K562 (cell line): ENCODE measurements around the gene ZNF280C. TPM values are rescaled to one million over a fixed set of nuclear protein-coding genes. Genes with fewer than 3 reads are reported as not detected.

Experiments used
- ATF6 ChIP-seq: sonication (generic); formaldehyde crosslinking; IDR thresholded peaks from 2 replicates; pipeline ENCODE4 v1.4.0; 2020; ENCODE audit warnings: mild to moderate bottlenecking, missing genetic modification reagents
- DLX4 ChIP-seq: fragments of 250-450 bp; sonication (Bioruptor Pico); IDR thresholded peaks from 2 replicates; pipeline ENCODE4 v1.6.1; 2021; ENCODE audit warnings: mild to moderate bottlenecking
- EGR1 ChIP-seq: fragments of 450-650 bp; conservative IDR thresholded peaks from 2 replicates; pipeline ENCODE4 v1.6.1; 2017; ENCODE audit warnings: mild to moderate bottlenecking
- ELF2 ChIP-seq: fragments of 250-450 bp; sonication (Bioruptor Pico); IDR thresholded peaks from 2 replicates; pipeline ENCODE4 v1.5.0; 2021; ENCODE audit warnings: mild to moderate bottlenecking
- EP300 ChIP-seq: IDR thresholded peaks from 2 replicates; pipeline ENCODE4 v1.6.1; 2012; ENCODE audit warnings: low read length, improper control_type of control experiment
- HNRNPLL ChIP-seq: fragments of 200-400 bp; formaldehyde crosslinking; IDR thresholded peaks from 2 replicates; pipeline ENCODE4 v1.6.1; 2017; ENCODE audit warnings: low read length, low read depth, mild to moderate bottlenecking; ENCODE audit not compliant: poor library complexity, severe bottlenecking
- KLF13 ChIP-seq: fragments of 450-650 bp; IDR thresholded peaks from 2 replicates; pipeline ENCODE4 v1.6.1; 2016; ENCODE audit warnings: missing genetic modification characterization, low read depth, mild to moderate bottlenecking, missing compliant biosample characterization, moderate library complexity, borderline replicate concordance
- MCM7 ChIP-seq, 2 experiments: fragments of 450-650 bp; IDR thresholded peaks; 2 replicates each; pipeline ENCODE4 v1.6.1; 2016 to 2018
- MYBL2 ChIP-seq, 2 experiments: fragments of 450-650 bp in 1 of 2; sonication (generic) in 1 of 2; formaldehyde crosslinking in 1 of 2; IDR thresholded peaks; 2 replicates each; pipeline versions ENCODE4 v1.6.1 to v1.8.1; 2017 to 2022; ENCODE audit warnings: borderline replicate concordance in 1 of 2, inconsistent platforms in 1 of 2, low read depth in 1 of 2, mild to moderate bottlenecking in 1 of 2, missing genetic modification reagents in 1 of 2, moderate library complexity in 1 of 2
- NFATC3 ChIP-seq: fragments of 450-650 bp; IDR thresholded peaks from 2 replicates; pipeline ENCODE4 v1.6.1; 2017; ENCODE audit warnings: mild to moderate bottlenecking
- PCBP2 ChIP-seq: fragments of 200-400 bp; formaldehyde crosslinking; IDR thresholded peaks from 2 replicates; pipeline ENCODE4 v1.6.1; 2018; ENCODE audit warnings: low read length, low read depth, mild to moderate bottlenecking, moderate library complexity; ENCODE audit not compliant: poor library complexity, severe bottlenecking
- POU5F1 ChIP-seq: fragments of 150-350 bp; IDR thresholded peaks from 2 replicates; pipeline ENCODE4 v1.6.1; 2014; ENCODE audit warnings: borderline replicate concordance, low read length, low read depth, mild to moderate bottlenecking; ENCODE audit not compliant: partially characterized antibody
- PURB ChIP-seq: sonication (generic); formaldehyde crosslinking; IDR thresholded peaks from 2 replicates; pipeline ENCODE4 v1.9.0; 2021; ENCODE audit warnings: low read depth, mild to moderate bottlenecking, missing genetic modification reagents
- SMARCE1 ChIP-seq: fragments of 450-650 bp; IDR thresholded peaks from 2 replicates; pipeline ENCODE4 v1.7.1; 2016; ENCODE audit warnings: mild to moderate bottlenecking
- TBP ChIP-seq: optimal IDR thresholded peaks from 2 replicates; pipeline ENCODE3; 2011; ENCODE audit warnings: low read depth, low read length, improper control_type of control experiment
- U2AF1 ChIP-seq: fragments of 200-400 bp; formaldehyde crosslinking; optimal IDR thresholded peaks from 2 replicates; pipeline ENCODE3; 2017; ENCODE audit warnings: mild to moderate bottlenecking, low read depth, low read length, moderate library complexity
- VEZF1 ChIP-seq: fragments of 200-800 bp; sonication (Bioruptor generic); IDR thresholded peaks from 2 replicates; pipeline ENCODE4 v1.6.1; 2017; ENCODE audit warnings: missing genetic modification characterization, missing compliant biosample characterization
- ZBTB1 ChIP-seq: sonication (generic); formaldehyde crosslinking; IDR thresholded peaks from 2 replicates; pipeline ENCODE4 v1.8.1; 2023; ENCODE audit warnings: missing genetic modification reagents, low read depth, mild to moderate bottlenecking, borderline replicate concordance
- ZHX1 ChIP-seq: fragments of 150-350 bp; conservative IDR thresholded peaks from 2 replicates; pipeline ENCODE4 v1.6.1; 2014; ENCODE audit warnings: low read length
- ZNF507 ChIP-seq: conservative IDR thresholded peaks from 2 replicates; pipeline ENCODE4 v1.6.1; 2017; ENCODE audit warnings: missing genetic modification characterization, missing compliant biosample characterization
- ZNF76 ChIP-seq: fragments of 250-450 bp; sonication (Bioruptor Pico); IDR thresholded peaks from 2 replicates; pipeline ENCODE4 v1.4.0; 2020; ENCODE audit warnings: mild to moderate bottlenecking, moderate library complexity, borderline replicate concordance
- polyA plus RNA-seq, 8 experiments: library from polyadenylated mRNA; depleted of rRNA in 4 of 8; stranded (reverse) in 5 of 8; unstranded in 3 of 8; fragments of >200 nt; fragmentation: Nextera tagmentation in 2 of 8; fragmentation: Illumina TruSeq in 1 of 8; extraction: Ambion mirVana in 2 of 8; extraction: Trizol in 1 of 8; gene quantifications; 2 replicates each; pipeline versions ENCODE4 v1.2.1 to v1.2.3, GENCODE V29; 2011 to 2014; ENCODE audit warnings: inconsistent platforms in 1 of 8, missing spikeins in 1 of 8
- total RNA-seq, 7 experiments: library from RNA; depleted of rRNA in 6 of 7; stranded (reverse); fragments of >200 nt in 6 of 7; fragmentation: Illumina TruSeq in 2 of 7; extraction: Trizol in 2 of 7; gene quantifications; 2 replicates each; pipeline versions ENCODE4 v1.2.1 to v1.2.3, GENCODE V29; 2011 to 2021; ENCODE audit warnings: low replicate concordance in 1 of 7

Gene ZNF280C
- total and polyA plus RNA-seq, 9 of the 15 experiments (the other 6 are each of a cell fraction or from before 2014, with no cell fraction given) = 1.6 to 8.3 (median 4.4) TPM

- TF ChIP-seq TBP (peak; percentile 79), DLX4 (CRISPR knock-in tag) (no peak), EGR1 (no peak), MYBL2 (IDR thresholded peaks at IDR 0.05; ENCODE audit: low read depth) (no peak), MYBL2 (CRISPR knock-in tag; IDR thresholded peaks at IDR 0.05; ENCODE audit: borderline replicate concordance) (no peak), HNRNPLL (peak; percentile 99), PCBP2 (no peak), KLF13 (no peak), VEZF1 (CRISPR knock-in tag) (peak; percentile 40), ELF2 (CRISPR knock-in tag) (no peak), ZNF76 (no peak), U2AF1 (no peak), PURB (CRISPR knock-in tag) (no peak), NFATC3 (no peak), POU5F1 (no peak), ZHX1 (peak; percentile 72; the same call in 1 of the 2 replicates), ZNF507 (tag) (no peak), ATF6 (CRISPR knock-in tag) (no peak), EP300 (0 out of 2 replicates have a peak, but pooled peaks have one; percentile 39), ZBTB1 (CRISPR knock-in tag) (no peak), SMARCE1 (peak; percentile 47; the same call in 1 of the 2 replicates), MCM7 (IDR thresholded peaks at IDR 0.05) (no peak)
Measured at GRCh38 chrX:130165703-130166502, 102.8 kb downstream of the ZNF280C start, which contains the start of gene AIFM1 (continued).
